PFSK-1 (cell line): ENCODE results near the gene EEF1E1.

Experiments used
- FOXP2 ChIP-seq: optimal IDR thresholded peaks from 2 replicates; pipeline ENCODE3; 2011; ENCODE audit warnings: borderline replicate concordance, control low read depth, inconsistent platforms; ENCODE audit not compliant: insufficient read depth; ENCODE audit errors: extremely low read length, extremely low read depth
- POLR2AphosphoS5 ChIP-seq: IDR thresholded peaks from 2 replicates; pipeline ENCODE4 v1.6.1; 2012; ENCODE audit warnings: low read depth, mild to moderate bottlenecking, control low read depth, low read length, moderate library complexity
- REST ChIP-seq, 2 experiments: IDR thresholded peaks; 2 replicates each; pipeline versions ENCODE4 v1.6.1 to v1.8.0; 2011 to 2012; ENCODE audit warnings: low read depth in 2 of 2, low read length in 2 of 2, control low read depth in 1 of 2, inconsistent platforms in 1 of 2, mild to moderate bottlenecking in 1 of 2, moderate library complexity in 1 of 2; ENCODE audit not compliant: insufficient read depth in 1 of 2
- SIN3A ChIP-seq: IDR thresholded peaks from 2 replicates; pipeline ENCODE4 v1.6.1; 2012; ENCODE audit warnings: mild to moderate bottlenecking, low read length, moderate library complexity, borderline replicate concordance; ENCODE audit not compliant: insufficient read depth
- TAF1 ChIP-seq: IDR thresholded peaks from 2 replicates; pipeline ENCODE4 v1.6.1; 2012; ENCODE audit warnings: low read length, control low read depth, borderline replicate concordance; ENCODE audit not compliant: insufficient read depth

DNA sequence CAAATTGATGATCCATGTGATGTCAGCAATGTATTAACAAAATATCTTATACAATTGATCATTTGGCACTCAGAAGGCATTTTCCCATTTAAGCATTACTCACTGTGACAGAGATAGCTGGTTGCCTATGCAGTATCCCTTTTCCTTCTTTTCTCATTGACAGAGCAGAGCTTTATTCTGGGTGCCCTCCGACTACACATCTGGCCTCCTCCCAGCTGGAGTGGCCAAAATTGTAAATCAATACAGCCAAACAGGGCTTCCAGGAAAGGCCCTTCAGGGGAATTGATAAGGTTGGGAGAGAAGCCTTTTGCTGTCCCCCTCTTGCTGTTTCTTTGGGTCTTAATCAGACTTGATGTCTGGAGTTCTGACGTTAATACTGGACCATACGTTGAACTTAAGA is 28.6 kb downstream of the EEF1E1 start:
- no peak for TF ChIP-seq TAF1
- TF ChIP-seq REST (IDR thresholded peaks at IDR 0.05; ENCODE audit: insufficient read depth in 1 of 2, low read depth in 2 of 2, low read length in 2 of 2): no peak
- no peak for TF ChIP-seq POLR2AphosphoS5
- no peak for TF ChIP-seq SIN3A
- TF ChIP-seq FOXP2: no peak
